GM18519 (cell line): ENCODE data around the gene ULK1.
"Not testable (repeated sequence)": the region's sequence is repeated elsewhere in the genome, so short reads cannot be mapped to it uniquely, and the experiment has no call there.

ENCODE experiments used
- ATAC-seq: cut with Tn5 transposase; IDR thresholded peaks from one replicate; pipeline ENCODE4 v1.9.1; 2021; ENCODE audit warnings: mild to moderate bottlenecking, moderate library complexity; ENCODE audit not compliant: unreplicated experiment, low FRiP score

Gene ULK1

DNA sequence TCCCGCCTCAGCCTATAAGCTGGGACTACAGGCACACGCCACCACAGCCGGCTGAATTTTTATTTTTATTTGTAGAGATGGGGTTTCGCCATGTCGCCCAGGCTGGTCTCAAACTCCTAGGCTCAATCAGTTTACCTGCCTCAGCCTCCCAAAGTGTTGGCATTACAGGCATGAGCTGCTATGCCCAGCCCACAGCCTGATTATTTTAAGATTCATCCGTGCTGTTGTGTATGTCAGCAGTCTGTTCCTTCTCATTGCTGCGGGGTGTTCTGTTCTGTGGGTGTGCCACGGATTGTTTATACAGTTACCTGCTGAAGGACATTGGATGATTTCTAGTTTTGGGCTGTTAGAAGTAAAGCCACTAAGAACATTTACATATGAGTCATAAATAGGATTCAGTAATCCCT is 45.7 kb downstream of the ULK1 start:
- no peak for ATAC-seq

DNA sequence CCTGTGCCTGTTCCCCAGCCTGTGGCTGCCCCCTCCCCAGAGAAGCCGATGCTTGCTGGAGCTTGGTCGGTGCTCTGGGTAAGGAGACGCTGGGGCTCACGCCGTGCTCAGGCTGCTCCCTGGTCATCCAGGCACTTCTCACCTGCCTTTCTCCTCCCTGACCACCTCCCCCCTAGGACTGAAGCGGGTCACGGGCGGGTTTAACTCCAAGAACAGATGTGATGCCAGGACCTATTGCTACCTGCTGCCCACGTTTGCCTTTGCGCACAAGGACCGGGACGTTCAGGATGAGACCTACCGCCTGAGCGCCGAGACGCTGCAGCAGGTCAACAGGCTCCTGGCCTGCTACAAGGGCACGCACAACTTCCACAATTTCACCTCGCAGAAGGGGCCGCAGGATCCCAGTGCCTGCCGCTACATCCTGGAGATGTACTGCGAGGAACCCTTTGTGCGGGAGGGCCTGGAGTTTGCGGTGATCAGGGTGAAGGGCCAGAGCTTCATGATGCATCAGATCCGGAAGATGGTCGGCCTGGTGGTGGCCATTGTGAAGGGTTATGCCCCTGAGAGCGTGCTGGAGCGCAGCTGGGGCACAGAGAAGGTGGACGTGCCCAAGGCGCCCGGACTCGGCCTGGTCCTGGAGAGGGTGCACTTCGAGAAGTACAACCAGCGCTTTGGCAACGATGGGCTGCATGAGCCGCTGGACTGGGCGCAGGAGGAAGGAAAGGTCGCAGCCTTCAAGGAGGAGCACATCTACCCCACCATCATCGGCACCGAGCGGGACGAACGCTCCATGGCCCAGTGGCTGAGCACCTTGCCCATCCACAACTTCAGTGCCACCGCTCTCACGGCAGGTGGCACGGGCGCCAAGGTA is 46.9 kb downstream of the ULK1 start:
- no peak for ATAC-seq

DNA sequence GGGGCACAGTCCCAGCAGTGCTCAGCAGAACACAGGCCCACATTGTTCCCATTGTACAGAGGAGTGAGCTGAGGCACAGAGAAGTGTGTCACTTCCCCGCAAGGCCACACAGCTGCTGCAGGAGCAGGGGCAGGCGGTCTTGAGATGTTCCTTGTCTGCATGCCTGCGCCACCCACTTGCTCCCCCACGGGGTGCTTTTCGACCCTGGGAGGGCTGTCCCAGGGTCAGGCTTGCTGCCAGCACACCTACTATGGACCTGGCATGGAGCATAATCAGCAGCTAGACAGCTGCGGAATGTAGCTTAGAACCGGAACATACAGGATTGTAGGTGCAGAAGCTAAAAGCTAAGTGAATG is 47.5 kb downstream of the ULK1 start:
- no peak for ATAC-seq

DNA sequence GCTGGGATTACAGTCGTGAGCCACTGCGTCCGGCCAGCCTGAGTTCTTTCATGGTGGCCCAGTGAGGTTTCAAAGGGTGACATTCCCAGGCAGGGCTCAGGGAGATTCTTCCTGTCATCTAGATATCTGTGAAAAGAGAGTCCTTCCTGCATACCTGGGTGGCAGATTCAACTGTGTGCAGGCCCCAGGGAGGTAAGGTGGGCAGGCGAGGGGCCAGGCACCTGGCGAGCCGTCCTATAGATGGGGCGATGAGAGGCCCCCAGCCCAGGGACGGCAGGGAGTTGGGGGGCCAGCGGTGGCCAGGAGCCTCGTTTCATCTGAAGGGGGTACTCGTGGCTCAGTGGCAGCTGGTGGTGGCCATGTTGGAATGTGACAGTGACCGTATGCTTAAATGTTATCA is 48.2 kb downstream of the ULK1 start:
- ATAC-seq: no peak

DNA sequence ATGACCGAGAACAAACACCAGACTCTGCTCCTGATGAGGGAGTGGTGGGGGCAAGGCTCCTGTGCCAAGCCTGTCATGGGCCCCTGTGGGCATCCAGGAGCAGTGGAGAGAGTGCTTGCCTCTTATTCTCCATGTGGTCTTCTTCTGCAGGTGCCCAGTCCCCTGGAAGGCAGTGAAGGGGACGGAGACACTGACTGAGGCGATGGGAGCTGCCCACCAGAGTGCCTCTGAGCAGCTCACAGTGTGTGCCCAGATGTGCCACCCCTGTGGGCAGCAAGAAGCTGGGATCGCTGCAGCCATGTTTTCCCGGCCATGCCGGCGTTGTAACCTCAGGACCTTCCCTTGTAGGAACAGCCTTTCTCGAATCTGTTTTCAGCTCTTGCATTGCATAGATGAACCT is 49.0 kb downstream of the ULK1 start:
- ATAC-seq: no peak

DNA sequence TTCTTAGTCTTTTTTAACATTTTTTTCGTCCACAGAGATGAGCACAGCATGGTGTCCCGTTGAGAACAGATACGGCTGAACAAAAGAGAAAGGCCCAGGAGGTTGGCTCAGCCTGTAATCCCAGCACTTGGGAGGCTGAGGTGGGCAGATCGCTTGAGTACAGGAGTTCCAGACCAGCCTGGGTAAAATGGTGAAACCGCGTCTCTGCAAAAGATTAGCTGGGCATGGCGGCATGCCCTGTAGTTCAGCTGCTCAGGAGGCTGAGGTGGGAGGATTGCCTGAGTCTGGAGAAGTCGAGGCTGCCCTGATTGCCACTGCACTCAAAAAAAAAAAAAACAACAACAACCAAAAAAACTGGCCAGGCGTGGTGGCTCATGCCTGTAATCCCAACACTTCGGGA is 49.5 kb downstream of the ULK1 start:
- ATAC-seq: no peak

GRCh38 chr12:131944601-131945251 is 50.3 kb downstream of the ULK1 start:
- ATAC-seq: no peak

DNA sequence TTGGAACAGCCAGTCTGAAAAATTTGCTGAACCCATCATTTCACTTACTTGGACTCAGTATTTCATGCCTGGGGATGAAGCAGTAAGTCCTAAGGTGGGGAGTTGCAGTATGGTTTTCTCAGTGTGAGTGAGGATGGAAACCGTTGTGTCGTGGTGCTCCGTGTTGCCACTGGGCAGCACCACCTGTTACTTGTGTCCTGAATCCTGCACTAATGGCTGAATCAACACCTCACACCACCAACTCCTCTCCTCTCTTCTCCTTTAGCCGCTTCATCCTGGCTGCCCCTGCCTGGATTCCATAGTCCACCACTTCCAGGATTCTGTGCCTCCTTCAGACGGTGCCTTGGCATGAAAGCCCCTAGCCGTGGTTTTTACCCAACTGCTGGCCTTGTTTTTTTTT is 52.3 kb downstream of the ULK1 start:
- no peak for ATAC-seq

GRCh38 chr12:131947482-131948027 is 53.1 kb downstream of the ULK1 start:
- ATAC-seq: no peak

- no peak for ATAC-seq
These were observed 53.8 kb downstream of the ULK1 start for GRCh38 chr12:131948166-131948712.

GRCh38 chr12:131948713-131949430 is 54.5 kb downstream of the ULK1 start:
- ATAC-seq: not testable (repeated sequence)

DNA sequence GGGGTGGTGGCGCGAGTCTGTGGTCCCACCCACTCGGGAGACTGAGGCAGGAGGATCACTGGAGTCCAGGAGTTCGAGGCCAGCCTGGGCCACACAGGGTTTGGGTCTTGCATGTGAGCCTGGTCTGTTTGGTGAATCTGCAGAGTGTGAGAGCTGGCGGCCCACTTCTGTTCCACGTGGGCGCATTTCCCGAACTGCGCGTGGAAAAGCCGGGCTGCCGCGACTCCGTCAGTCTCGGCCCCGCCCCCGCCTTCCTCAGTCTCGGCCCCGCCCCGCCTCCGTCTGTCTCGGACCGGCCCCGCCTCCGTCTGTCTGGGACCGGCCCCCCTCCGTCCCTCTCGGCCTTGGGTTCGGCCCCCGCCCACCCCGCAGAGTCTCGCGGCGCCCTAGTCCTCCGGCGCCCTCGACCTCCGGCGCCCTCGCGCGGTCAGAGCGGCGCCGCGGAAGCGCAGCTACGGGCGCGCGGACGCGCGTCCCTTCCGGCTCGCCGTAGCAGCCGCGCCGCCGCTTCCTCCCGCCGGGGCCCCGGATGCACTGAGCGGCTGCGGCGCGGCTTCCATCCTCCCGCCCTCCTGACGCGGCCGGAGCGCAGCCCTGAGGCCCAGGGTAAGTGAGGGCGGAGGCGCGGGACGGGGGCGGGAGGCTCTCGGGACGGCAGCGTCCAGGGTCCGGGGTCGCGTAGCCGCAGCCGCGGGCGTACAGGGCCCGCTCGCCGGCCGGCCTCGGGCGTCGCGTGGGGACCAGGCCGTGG is 55.2 kb downstream of the ULK1 start, which contains the start of gene EP400:
TSS of gene EP400 (plus strand) at position 512 of the 751 bp plus-strand sequence. CDS start 10,678 bp downstream, outside the sequence.
- peak; percentile 66 for ATAC-seq

- ATAC-seq: no peak
These were observed 55.9 kb downstream of the ULK1 start for GRCh38 chr12:131950182-131950913.

DNA sequence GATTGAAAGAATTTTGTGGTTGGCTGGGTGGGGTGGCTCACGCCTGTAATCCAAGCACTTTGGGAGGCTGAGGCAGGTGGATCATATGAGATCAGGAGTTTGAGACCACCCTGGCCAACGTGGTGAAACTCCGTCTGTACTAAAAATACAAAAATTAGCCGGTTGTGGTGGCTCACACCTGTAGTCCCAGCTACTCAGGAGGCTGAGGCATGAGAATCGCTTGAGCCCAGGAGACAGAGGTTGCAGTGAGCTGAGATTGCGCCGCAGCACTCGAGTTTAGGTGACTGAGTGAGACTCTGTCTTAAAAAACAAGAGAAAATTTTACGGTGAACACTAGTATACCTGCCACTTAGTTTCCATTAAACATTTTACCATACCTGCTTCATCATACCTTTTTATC is 59.4 kb downstream of the ULK1 start:
- not testable (repeated sequence) for ATAC-seq

DNA sequence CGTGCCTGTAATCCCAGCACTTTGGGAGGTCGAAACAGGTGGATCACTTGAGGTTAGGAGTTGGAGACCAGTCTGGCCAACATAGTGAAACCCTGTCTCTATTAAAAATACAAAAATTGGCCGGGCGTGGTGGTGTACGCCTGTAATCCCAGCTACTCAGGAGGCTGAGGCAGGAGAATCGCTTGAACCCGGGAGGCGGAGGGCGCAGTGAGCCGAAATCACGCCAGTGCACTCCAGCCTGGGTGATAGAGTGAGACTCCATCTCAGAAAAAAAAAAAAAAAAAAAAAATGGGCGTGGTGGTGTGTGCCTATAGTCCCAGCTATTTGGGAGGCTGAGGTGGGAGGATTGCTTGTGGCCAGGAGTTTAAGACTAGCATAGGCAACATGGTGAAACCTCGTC is 60.0 kb downstream of the ULK1 start:
- ATAC-seq: not testable (repeated sequence)

DNA sequence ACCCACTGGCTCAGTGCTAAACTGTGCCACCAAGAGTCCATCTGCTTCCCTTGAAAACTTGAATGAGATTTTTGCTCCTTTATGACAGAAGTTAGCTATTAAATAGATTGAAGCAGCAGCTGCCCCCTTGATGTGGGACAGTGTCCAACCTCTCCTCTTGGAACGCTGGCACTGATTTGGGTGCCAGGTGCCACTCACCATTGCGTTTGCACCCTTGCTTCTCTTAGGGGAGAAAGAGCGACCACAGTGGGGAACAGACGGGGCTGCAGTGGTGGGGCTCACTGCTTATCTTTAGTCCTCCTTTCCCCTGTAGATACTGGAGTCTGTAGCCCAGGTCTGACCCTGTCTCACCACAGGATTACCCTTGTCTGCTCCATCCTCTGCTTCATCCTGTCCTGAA is 64.7 kb downstream of the ULK1 start:
- no peak for ATAC-seq

DNA sequence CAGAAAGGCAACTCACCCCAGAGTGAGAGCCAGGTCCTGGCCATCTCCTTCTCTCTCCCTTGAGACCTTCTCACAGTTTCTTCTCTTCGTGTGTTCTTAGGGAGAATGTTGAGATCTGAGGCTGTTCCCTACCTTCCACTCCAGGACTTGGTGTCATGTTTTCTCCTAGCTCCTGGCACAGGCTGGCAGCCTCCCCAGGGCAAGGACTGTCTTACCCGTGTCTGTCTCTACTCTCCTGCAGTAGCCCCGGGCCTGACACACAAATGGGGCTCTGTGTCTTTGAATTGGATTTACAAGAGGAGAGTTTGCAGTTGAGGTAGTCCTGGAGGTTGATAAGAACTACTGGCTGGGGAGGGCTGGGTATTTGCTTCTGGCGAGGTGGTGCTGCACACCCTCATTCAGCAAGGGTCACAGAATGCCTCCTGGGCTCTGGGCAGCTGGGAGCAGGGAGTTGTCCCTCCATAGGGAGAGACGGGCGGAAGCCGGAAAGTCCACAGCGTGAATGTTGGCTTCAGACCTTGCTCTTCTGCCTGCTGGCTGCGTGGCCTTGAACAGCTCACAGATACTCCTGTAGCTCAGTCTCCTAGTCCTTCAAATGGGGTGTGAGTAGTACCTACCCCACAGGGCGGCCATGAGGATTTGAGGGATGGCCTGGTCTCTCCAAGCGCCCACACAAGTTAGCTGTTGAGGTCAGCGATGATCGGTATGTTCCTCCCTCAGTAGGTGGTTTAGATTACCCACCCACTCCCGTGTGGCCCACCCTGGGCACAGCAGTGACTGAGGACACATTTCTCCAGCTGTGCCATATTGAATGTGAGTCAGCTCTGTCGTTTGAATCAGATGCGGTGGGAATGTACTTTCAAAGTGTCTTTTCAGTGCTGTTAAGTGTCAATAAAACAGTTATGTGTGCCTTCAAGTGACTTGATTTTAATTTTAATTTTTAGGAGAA is 65.5 kb downstream of the ULK1 start:
- ATAC-seq: no peak
